ENCODE results near the gene RBMS3.

DNA sequence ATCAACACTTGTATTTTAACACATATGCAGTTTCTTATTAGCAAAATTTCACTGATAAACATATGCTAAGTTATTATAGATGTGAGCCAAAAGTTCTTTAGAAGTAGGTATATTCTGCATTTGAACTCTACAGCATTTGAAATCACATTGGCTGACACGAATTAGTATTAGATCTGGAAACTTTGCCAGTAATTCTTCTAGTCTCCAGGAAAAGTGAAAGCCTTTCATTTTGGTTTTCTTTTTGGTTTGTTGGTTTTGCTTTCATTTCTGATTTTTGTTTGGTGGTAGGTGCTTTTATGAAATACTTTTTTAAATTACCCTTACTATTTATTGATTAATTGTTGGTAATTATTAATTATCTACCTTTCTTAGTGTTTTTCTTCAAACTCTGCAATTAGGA lies 72.9 kb downstream of the RBMS3 start:
- TF ChIP-seq, protein P1, sequence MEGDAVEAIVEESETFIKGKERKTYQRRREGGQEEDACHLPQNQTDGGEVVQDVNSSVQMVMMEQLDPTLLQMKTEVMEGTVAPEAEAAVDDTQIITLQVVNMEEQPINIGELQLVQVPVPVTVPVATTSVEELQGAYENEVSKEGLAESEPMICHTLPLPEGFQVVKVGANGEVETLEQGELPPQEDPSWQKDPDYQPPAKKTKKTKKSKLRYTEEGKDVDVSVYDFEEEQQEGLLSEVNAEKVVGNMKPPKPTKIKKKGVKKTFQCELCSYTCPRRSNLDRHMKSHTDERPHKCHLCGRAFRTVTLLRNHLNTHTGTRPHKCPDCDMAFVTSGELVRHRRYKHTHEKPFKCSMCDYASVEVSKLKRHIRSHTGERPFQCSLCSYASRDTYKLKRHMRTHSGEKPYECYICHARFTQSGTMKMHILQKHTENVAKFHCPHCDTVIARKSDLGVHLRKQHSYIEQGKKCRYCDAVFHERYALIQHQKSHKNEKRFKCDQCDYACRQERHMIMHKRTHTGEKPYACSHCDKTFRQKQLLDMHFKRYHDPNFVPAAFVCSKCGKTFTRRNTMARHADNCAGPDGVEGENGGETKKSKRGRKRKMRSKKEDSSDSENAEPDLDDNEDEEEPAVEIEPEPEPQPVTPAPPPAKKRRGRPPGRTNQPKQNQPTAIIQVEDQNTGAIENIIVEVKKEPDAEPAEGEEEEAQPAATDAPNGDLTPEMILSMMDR (IDR thresholded peaks at IDR 0.05), result no peak
- no peak for TF ChIP-seq POLR2A (IDR thresholded peaks at IDR 0.05)

Measured in vagina (tissue), 2 donors.